ENCODE data around the gene TMEM132D.

DNA sequence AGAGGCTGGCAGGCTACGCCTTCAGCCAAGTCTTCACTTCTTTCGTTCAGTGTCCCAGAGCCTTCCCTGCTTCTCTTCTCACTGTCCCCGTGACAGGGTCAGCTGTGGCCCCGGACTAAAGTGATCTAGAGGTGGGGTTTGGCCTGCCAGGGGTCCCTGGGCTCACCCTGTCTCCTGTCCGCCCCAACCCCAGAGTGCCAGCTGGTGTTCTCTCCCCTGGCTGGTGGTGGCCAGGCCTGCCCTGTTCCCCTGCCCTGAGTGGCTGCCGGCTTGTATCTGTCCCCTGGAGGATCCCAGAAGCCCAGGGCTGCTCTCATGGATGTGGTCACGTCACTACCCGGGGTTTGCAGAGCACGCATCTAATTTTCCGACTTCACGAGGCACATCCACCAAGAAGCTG is 753.1 kb downstream of the TMEM132D start:
- TF ChIP-seq EZH2 (IDR thresholded peaks at IDR 0.05; ENCODE audit: insufficient read depth, low read length) (no peak), CTCF (IDR thresholded peaks at IDR 0.05; ENCODE audit: insufficient read depth, low read depth, low read length) (no peak)

All from astrocyte (in vitro differentiated cells and primary cell).